GM18526 (cell line): Measurements from ENCODE around the gene RIPOR2.

Experiments
- POLR2A ChIP-seq: IDR thresholded peaks from 3 replicates; pipeline ENCODE4 v1.6.1; 2011; ENCODE audit not compliant: insufficient read length; ENCODE audit errors: extremely low read depth

RIPOR2 gene

DNA sequence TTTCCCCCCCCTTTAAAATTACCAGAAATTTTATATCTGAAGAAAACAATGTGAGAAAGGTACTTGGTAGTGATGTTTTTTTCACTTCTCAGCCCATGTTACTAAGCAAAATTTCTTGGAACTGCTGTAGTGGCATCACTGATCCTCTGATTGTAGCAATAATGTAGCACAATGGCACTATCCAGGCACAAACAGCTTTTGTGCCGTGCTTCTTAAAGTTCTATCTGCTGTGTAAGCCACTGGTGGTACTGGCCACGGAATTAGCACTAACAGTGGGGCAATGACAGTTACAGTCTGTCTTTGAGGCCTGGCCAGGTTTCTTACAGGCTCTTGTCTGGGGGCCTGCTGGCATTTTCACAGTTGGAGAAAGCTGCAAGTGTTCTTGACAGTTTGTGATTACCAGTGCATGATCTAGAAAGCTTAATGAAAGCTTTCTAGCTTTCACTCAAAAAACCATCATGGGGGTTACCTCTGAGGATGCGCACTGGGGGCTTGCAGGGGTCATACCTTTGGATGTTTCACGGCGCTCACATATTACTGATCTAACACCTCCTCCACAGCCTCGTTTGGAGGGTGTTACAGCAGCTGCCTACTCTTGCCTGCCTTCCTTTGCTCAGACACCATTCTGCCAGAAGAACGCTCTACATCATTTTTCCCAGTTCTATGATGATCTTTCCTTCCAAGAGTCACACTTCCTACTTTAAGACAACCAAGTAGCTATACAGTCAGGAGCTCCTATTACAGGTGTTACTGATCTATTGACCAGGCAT lies 78.7 kb downstream of the RIPOR2 start:
- TF ChIP-seq POLR2A: no peak

DNA sequence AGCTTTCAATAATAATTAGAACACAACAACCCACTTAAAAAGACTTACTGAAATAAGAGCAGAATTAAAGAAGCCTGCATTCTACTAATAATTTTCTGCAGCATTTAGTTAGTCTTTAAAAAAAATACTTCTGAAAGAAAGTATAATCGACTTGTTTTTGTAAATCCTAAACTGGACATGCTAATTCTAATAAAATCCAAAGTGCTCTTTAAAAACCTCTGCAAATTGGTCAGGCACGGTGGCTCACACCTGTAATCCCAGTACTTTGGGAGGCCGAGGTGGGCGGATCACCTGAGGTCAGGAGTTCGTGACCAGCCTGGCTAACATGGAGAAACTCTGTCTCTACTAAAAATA lies 79.5 kb downstream of the RIPOR2 start:
- no peak for TF ChIP-seq POLR2A

- TF ChIP-seq POLR2A: no peak
These were observed 80.1 kb downstream of the RIPOR2 start for GRCh38 chr6:24855395-24856245.

- TF ChIP-seq POLR2A: no peak
These were observed 81.6 kb downstream of the RIPOR2 start for GRCh38 chr6:24854077-24854666.

DNA sequence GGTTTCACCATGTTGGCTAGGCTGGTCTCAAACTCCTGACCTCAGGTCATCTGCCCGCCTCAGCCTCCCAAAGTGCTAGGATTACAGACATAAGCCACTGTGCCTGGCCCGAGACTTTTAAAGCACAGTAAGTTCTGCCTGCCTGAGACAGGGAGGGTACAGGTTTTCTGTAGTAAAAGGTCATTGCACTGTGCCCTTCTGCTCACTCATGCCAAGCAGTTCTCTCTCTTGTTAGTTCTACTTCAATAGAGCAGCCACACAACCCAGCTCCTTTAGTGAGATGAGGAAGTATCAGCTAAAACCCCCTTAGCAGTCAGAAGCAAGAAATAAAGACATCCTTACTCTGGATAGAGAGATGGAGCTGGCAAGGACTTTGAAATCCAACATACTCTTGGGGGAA lies 84.7 kb downstream of the RIPOR2 start:
- TF ChIP-seq POLR2A: no peak

DNA sequence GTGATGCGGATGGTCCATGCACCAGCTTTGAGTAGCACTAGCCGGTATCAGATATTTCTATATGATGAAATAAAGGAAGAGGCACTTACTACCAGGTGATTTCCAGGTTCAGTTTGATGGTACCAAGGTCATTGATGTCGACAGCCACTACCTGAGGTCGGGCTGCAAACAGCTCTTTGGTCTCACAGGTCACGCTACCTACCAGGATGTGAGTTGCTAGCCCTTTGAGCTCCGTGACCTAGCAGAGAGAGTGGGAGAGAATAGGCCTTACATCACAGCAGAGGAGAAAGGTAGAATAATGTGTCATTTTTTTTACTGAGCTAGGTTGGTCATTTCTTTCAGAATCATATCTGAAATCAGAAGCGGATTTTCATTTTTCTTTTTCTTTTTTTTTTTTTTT lies 86.0 kb downstream of the RIPOR2 start:
- no peak for TF ChIP-seq POLR2A

GRCh38 chr6:24848461-24848860 lies 87.3 kb downstream of the RIPOR2 start:
- TF ChIP-seq POLR2A: no peak

GRCh38 chr6:24847402-24847801 lies 88.4 kb downstream of the RIPOR2 start:
- no peak for TF ChIP-seq POLR2A

GRCh38 chr6:24845578-24845977 lies 90.2 kb downstream of the RIPOR2 start:
- TF ChIP-seq POLR2A: no peak

DNA sequence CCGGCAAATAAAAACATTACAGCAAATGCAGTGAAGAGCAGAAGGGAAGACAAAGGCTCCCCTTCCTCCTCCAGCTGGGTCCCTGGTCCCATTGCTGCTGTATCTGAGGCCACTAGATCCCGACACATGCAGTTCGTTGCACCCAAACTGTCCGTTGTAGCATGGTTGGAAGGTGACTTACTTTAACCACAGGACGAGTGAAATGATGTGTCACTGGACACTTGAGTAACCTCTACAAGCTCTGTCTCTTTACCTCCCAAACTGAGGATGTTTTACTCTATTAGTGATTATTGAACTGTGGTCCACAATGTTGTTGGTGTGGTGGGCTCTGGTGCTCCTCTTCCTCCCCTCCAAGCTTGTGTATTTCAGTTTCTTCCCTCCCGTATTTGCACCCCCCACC lies 90.9 kb downstream of the RIPOR2 start:
- TF ChIP-seq POLR2A: no peak

- no peak for TF ChIP-seq POLR2A
These were observed 91.7 kb downstream of the RIPOR2 start for GRCh38 chr6:24844061-24844460.

DNA sequence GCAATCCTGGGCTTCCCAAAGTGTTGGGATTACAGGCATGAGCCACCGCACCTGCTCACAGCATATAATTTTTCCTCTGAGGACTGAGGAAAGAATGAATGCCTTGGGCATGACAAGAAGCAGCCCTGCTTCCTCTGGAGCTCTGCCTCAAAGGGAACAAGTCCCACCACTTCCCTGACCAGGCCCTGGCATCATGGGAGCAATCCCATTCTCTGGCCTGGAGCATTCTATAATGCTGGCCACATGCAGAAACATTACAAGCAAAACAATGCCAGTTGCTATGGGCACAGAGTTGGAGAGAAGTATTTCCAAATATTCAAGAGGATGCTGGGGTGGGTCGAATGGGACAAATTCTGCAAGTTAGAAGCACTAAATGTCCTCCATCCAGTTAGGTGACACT lies 95.6 kb downstream of the RIPOR2 start:
- TF ChIP-seq POLR2A: no peak

- no peak for TF ChIP-seq POLR2A
These were observed 96.8 kb downstream of the RIPOR2 start for GRCh38 chr6:24838994-24839393.

DNA sequence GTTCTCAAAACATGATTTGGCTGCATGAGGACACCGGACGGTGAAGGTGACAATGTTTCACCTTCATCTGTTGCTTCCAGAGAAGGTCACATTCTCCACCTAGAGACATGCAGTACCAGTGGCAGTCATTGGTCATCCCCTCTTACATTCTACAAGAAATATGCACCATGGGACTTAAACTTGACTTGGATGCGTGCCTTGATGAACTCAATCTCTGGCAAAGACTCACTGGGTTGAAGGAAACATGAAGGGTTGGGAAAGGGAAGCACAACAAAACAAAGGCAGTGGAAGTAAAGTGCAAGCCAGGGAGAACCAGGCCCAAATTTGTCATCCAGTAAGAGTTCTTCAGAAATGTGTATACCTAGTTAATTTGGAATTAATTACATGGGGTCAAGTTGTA lies 97.7 kb downstream of the RIPOR2 start:
- TF ChIP-seq POLR2A: no peak

DNA sequence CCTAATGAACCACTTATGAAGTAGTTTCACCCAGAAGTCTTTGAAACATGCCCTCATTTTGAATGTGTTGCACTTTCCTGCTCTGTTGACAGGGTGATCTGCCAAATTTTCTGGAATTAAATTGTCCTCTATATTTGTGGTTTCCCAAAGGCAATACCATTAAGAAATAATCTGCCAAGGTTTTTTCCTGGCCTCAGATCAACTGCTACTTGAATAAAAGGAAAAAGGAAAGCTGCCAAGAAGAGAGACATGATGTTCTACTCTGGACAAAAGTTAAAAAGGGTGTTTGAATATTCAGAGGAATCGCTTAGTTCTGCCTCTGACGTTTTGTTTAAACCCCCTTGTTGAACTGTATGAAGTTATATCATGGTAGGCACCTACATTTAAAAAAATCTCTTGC lies 99.7 kb downstream of the RIPOR2 start:
- no peak for TF ChIP-seq POLR2A
